B cell (primary cell): Measurements from ENCODE around the gene PLCG2. TPM values are rescaled to one million over a fixed set of nuclear protein-coding genes. Genes with fewer than 3 reads are reported as not detected.

Experiments used
- ATAC-seq: fragments of 200-7000 bp; cut with Tn5 transposase; one replicate; pipeline ENCODE4 v1.10.0; 2021; ENCODE audit warnings: low read depth, mild to moderate bottlenecking, moderate number of reproducible peaks, moderate library complexity
- CTCF ChIA-PET: fragments of 350-600 bp; sonication (Branson Sonifier 250); formaldehyde crosslinking; loops from one replicate; lab custom pipeline; 2021; ENCODE audit warnings: antibody characterized with exemption, inconsistent platforms; lab: Charles Lee
- POLR2A ChIA-PET: fragments of 350-600 bp; sonication (Branson Sonifier 250); formaldehyde crosslinking; loops from one replicate; lab custom pipeline; 2021; ENCODE audit warnings: antibody characterized with exemption; lab: Charles Lee
- DNase-seq: peaks from one replicate; pipeline ENCODE4 v3.0.0; 2013
- H2AFZ ChIP-seq: 2 replicates; pipeline ENCODE4 v1.6.1; 2012; ENCODE audit warnings: mild to moderate bottlenecking, low read depth, low read length; ENCODE audit not compliant: insufficient read depth, poor library complexity, severe bottlenecking
- H3K27ac ChIP-seq, 2 donors: 1 replicate in 1 of 2; 2 replicates in 1 of 2; pipeline ENCODE4 v1.5.1; 2012 to 2013; ENCODE audit warnings: low read length in 2 of 2, mild to moderate bottlenecking in 2 of 2, moderate library complexity in 1 of 2
- H3K27me3 ChIP-seq, 4 experiments: fragments of 200-600 bp in 1 of 4; sonication (generic) in 1 of 4; replicated peaks in 1 of 4; 1 replicate in 2 of 4; 2 replicates in 2 of 4; pipeline versions ENCODE4 v1.6.1 to v1.7.0; 2013 to 2016; ENCODE audit warnings: low read length in 3 of 4, mild to moderate bottlenecking in 2 of 4, mixed read lengths in 1 of 4, moderate library complexity in 1 of 4; ENCODE audit not compliant: insufficient read depth in 4 of 4, control insufficient read depth in 3 of 4; ENCODE audit errors: control extremely low read depth in 1 of 4
- H3K36me3 ChIP-seq, 2 experiments: replicated peaks in 1 of 2; 1 replicate in 1 of 2; 2 replicates in 1 of 2; pipeline versions ENCODE4 v1.6.1 to v1.7.1; 2013; ENCODE audit warnings: low read length in 1 of 2; ENCODE audit not compliant: insufficient read depth in 2 of 2, control insufficient read depth in 1 of 2; ENCODE audit errors: control extremely low read depth in 1 of 2, extremely low read depth in 1 of 2
- H3K4me1 ChIP-seq, 2 donors: fragments of 200-600 bp in 1 of 2; sonication (generic) in 1 of 2; 1 replicate in 1 of 2; 2 replicates in 1 of 2; pipeline versions ENCODE4 v1.5.1 to v1.6.1; 2013 to 2017; ENCODE audit warnings: low read length in 2 of 2; ENCODE audit not compliant: control insufficient read depth in 2 of 2, insufficient read depth in 2 of 2
- H3K4me2 ChIP-seq: replicated peaks from 2 replicates; pipeline ENCODE3; 2012; ENCODE audit warnings: mild to moderate bottlenecking, low read depth, low read length; ENCODE audit not compliant: poor library complexity, severe bottlenecking
- H3K4me3 ChIP-seq, 5 experiments: fragments of 200-600 bp in 1 of 5; sonication (generic) in 1 of 5; 1 replicate in 3 of 5; 2 replicates in 2 of 5; pipeline versions ENCODE4 v1.5.1 to v1.7.0; 2011 to 2016; ENCODE audit warnings: low read length in 4 of 5, mild to moderate bottlenecking in 4 of 5, low read depth in 2 of 5, control low read depth in 1 of 5, moderate library complexity in 1 of 5; ENCODE audit not compliant: insufficient read depth in 1 of 5; ENCODE audit errors: control extremely low read depth in 1 of 5, extremely low read depth in 1 of 5
- H3K79me2 ChIP-seq: fragments of 200-600 bp; sonication (generic); one replicate; pipeline ENCODE4 v1.6.0; 2016; ENCODE audit warnings: low read length; ENCODE audit not compliant: control insufficient read depth, insufficient read depth
- H3K9ac ChIP-seq: fragments of 200-600 bp; sonication (generic); 2 replicates; pipeline ENCODE4 v1.6.1; 2017; ENCODE audit warnings: mild to moderate bottlenecking, low read length, moderate library complexity
- H3K9me3 ChIP-seq, 3 donors: one replicate each; pipeline versions ENCODE4 v1.6.1 to v1.7.1; 2013; ENCODE audit warnings: low read length in 2 of 3; ENCODE audit not compliant: control insufficient read depth in 2 of 3, insufficient read depth in 1 of 3; ENCODE audit errors: control extremely low read depth in 1 of 3
- H4K20me1 ChIP-seq: 2 replicates; pipeline ENCODE4 v1.6.0; 2012; ENCODE audit warnings: mild to moderate bottlenecking, low read length; ENCODE audit not compliant: insufficient read depth, control insufficient read depth, poor library complexity, severe bottlenecking
- H3K27ac Mint-ChIP-seq: one replicate; pipeline ENCODE4 v1.8.0; 2021; ENCODE audit warnings: mixed read lengths
- H3K27me3 Mint-ChIP-seq: one replicate; pipeline ENCODE4 v1.8.0; 2021; ENCODE audit warnings: mixed read lengths
- H3K4me1 Mint-ChIP-seq: one replicate; pipeline ENCODE4 v1.8.0; 2021; ENCODE audit warnings: mixed read lengths
- H3K4me3 Mint-ChIP-seq: one replicate; pipeline ENCODE4 v1.8.0; 2021; ENCODE audit warnings: mixed read lengths
- H3K9me3 Mint-ChIP-seq: one replicate; pipeline ENCODE4 v1.8.0; 2022; ENCODE audit warnings: mixed read lengths; ENCODE audit not compliant: insufficient read depth
- CTCF ChIP-seq: fragments of 200-600 bp; IDR thresholded peaks from one replicate; pipeline ENCODE4 v1.8.0; 2022; ENCODE audit warnings: antibody characterized with exemption, mild to moderate bottlenecking
- EZH2 ChIP-seq: IDR thresholded peaks from 2 replicates; pipeline ENCODE4 v1.6.1; 2012; ENCODE audit warnings: borderline replicate concordance, low read depth, mild to moderate bottlenecking, moderate library complexity, low read length; ENCODE audit not compliant: insufficient read depth, poor library complexity, severe bottlenecking
- WGBS: methylation state at CpG from one replicate; pipeline ENCODE4 v1.1.5; 2013; ENCODE audit warnings: missing lambda C conversion rate; ENCODE audit not compliant: insufficient coverage; 5-methylcytosine and 5-hydroxymethylcytosine counted together
- intact Hi-C: fragments of 100-400 bp; cut with micrococcal nuclease; formaldehyde crosslinking; loops from one replicate; pipeline ENCODE4 v1.10.0; 2022
- polyA plus RNA-seq: library from polyadenylated mRNA; depleted of rRNA; stranded (reverse); fragments of >200 nt; gene quantifications from 2 replicates; pipeline ENCODE4 v1.2.3, GENCODE V29; 2012
- total RNA-seq, 2 donors: library from RNA; stranded (reverse); fragments of 120-200 nt in 1 of 2; gene quantifications; 1 replicate in 1 of 2; 2 replicates in 1 of 2; pipeline versions ENCODE4 v1.2.3 to v1.2.4, GENCODE V29; 2013 to 2022

PLCG2 gene
- total and polyA plus RNA-seq, 2 donors (not counting 1 experiment from before 2014, with no cell fraction given) = 194 to 812 TPM

GRCh38 chr16:81902025-81902424, 122.9 kb downstream of the PLCG2 start:
- H3K79me2 ChIP-seq = peaks cover 26% of the 10 kb centered on the region
- H3K9ac ChIP-seq = no peak overlapping the region
- H3K36me3 ChIP-seq = peaks cover 16 to 96% of the 10 kb centered on the region in 2 experiments
- Mint-ChIP-seq H3K4me3 (no peak overlapping the region), H3K4me1 (no peaks in the 10 kb centered on the region), H3K9me3 (no peaks in the 10 kb centered on the region), H3K27me3 (no peaks in the 10 kb centered on the region), H3K27ac (no peak overlapping the region)
- H3K4me2 ChIP-seq = no peak overlapping the region
- no peak overlapping the region for H3K4me3 ChIP-seq
- no peak overlapping the region for H3K27ac ChIP-seq
- peaks cover 81% of the 10 kb centered on the region for H4K20me1 ChIP-seq
- ATAC-seq = no peak
- TF ChIP-seq CTCF (no peak), EZH2 (no peak)
- no peak overlapping the region for H2AFZ ChIP-seq
- peaks cover 0 to 3% (median 0%) of the 10 kb centered on the region in 3 donors for H3K9me3 ChIP-seq
- 84% methylated on average over 7 of the region's 9 CpGs for WGBS
- POLR2A ChIA-PET = no interaction called here
- H3K27me3 ChIP-seq = no peaks in the 10 kb centered on the region
- CTCF ChIA-PET = interaction anchor here (1.0 to 2.5 kb wide), 4 partner anchors 12 to 28 kb away, joined by 4 to 9 read pairs (median 4); no protein-coding TSS in a partner anchor
- no peak for DNase-seq
- intact Hi-C loops = no loop called here
- no peaks in the 10 kb centered on the region for H3K4me1 ChIP-seq

GRCh38 chr16:81904320-81904719, 125.2 kb downstream of the PLCG2 start:
- intact Hi-C loops = no loop called here
- H3K4me3 ChIP-seq = no peak overlapping the region
- peaks cover 26 to 96% of the 10 kb centered on the region in 2 experiments for H3K36me3 ChIP-seq
- no peaks in the 10 kb centered on the region for H3K4me1 Mint-ChIP-seq
- no peak for DNase-seq
- no peaks in the 10 kb centered on the region for H3K27me3 Mint-ChIP-seq
- H3K9me3 ChIP-seq = peaks cover 0 to 3% (median 0%) of the 10 kb centered on the region in 3 donors
- H3K4me1 ChIP-seq = no peaks in the 10 kb centered on the region
- no peak overlapping the region for H2AFZ ChIP-seq
- no peak for ATAC-seq
- POLR2A ChIA-PET = no interaction called here
- TF ChIP-seq CTCF = no peak
- H3K79me2 ChIP-seq = peaks cover 23% of the 10 kb centered on the region
- H3K9ac ChIP-seq = no peak overlapping the region
- H3K9me3 Mint-ChIP-seq = no peaks in the 10 kb centered on the region
- H3K27ac ChIP-seq = no peak overlapping the region
- CTCF ChIA-PET = interaction anchor here (1.1 to 2.5 kb wide), 2 partner anchors 19 to 31 kb away, joined by 3 to 9 read pairs; no protein-coding TSS in a partner anchor
- WGBS = 96% methylated on average over 5 of the region's 8 CpGs
- H3K27me3 ChIP-seq = no peaks in the 10 kb centered on the region
- no peak overlapping the region for H3K27ac Mint-ChIP-seq
- no peak overlapping the region for H3K4me2 ChIP-seq
- H3K4me3 Mint-ChIP-seq = no peak overlapping the region
- H4K20me1 ChIP-seq = peaks cover 68% of the 10 kb centered on the region
